Activated CD8-positive, alpha-beta memory T cell treated with anti-CD3 and anti-CD28 coated beads, Interleukin-2, amount 50 U/mL, for 1 hour (primary cell): Measurements from ENCODE around the gene AIPL1.

Experiments used
- DNase-seq: peaks from one replicate; pipeline ENCODE4 v3.0.0-alpha.2; 2020; ENCODE audit errors: extremely low read depth

The AIPL1 gene

DNA sequence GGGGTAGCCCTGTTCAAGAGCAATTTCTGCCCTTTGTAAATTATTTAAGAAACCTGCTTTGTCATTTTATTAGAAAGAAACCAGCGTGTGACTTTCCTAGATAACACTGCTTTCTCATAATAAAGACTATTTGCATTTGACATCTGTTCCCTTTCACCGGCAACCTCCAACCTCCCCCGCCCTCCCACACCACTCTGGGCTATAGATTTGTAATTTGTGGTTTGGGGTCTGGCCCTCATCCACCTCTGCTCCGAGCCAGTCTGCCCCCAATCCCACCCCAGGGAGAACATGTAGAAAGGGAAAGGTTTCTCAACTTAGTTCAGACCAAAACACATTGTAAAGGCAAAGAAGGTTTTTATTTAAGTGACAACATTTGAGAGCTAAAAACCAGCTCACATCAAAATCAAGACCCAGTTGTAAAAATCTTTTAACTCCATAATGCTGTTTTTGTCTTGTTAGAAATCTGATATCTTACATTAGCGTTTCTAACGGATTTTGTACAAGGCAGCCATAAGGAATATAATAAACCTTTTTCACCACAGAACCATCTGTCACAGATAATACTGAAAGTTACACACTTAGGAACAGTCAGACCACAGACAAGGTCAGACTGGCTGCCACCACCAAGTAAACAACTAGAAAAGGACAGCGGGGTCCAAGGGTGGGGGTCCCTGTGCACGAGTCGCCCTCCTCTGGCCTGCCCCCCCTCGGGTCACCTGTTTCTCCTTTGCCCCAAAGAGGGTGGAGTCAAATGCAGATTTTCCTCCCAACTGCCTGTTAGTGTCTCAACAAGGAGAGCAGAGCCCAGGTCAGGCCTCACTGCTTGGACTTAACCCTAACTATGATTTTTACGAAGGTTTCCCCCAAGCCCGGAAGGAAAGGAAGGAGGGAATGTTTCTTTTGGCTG, 16.3 kb upstream of the AIPL1 start:
- DNase-seq: no peak

DNA sequence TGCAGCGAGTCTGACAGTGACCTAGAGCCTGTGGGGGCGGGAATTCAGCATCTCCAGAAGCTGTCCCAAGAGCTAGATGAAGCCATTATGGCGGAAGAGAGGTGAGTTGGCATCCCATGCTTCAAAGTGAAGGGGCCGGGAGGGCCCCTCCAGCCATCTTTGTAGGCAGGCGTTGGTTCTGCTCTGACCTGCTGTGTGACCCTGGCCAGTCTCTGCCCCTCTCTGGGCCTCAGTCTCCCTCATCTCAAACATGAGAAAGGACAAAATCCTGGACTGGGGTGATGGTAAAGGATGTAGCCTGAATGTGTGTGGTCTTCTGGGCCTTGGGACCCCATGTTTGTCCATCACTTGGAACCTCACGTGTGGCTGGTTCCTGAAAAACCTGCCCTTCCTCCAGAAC, 14.4 kb upstream of the AIPL1 start:
- no peak for DNase-seq

DNA sequence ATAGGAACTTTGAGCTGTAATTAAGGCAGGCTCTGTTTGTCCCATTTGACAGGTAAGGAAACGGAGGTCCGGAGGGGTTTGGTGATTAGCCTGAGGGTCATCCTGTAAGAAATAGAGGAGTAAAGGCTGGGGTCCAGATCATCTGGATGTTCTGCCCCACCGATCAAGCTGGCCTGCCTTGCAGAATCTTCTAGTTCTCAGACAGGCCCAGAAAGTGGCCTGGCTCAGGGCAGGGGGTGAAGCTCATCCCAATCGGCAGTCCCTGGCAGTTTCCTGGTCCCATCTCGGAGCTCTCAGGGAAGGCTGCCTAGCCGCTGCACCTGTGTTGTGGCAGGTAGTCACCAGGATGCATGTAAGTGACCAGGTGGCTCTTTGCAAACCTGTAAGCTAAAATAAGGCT, 13.6 kb upstream of the AIPL1 start:
- no peak for DNase-seq

DNA sequence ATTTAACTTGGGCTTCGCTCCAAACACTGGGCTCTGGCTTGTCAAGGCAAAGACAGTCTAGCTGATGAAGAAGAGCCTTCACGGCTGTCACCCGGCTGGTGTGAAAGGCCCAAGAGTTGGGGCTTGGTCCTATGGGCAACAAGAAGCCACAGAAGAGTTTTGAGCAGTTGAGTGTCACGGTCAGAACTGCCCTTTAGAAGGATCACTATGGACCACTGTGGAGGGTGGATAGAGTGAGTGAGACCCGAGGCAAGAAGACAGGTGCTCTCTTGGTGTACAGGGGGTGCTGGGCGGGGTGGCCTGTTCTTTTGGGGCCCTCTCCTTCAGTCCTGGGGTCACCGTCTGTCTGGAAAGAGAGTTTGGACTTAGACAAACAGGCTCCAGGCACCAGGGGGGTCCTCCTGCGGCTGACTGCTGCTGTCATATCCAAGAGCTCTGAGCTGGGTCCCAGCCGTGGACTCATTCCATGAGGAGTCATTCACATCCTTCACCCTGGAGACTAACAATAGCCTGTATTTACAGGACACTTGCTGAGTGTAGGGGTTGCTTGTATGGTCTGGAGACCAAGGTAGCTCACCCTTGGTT, 11.7 kb upstream of the AIPL1 start:
- DNase-seq: no peak

DNA sequence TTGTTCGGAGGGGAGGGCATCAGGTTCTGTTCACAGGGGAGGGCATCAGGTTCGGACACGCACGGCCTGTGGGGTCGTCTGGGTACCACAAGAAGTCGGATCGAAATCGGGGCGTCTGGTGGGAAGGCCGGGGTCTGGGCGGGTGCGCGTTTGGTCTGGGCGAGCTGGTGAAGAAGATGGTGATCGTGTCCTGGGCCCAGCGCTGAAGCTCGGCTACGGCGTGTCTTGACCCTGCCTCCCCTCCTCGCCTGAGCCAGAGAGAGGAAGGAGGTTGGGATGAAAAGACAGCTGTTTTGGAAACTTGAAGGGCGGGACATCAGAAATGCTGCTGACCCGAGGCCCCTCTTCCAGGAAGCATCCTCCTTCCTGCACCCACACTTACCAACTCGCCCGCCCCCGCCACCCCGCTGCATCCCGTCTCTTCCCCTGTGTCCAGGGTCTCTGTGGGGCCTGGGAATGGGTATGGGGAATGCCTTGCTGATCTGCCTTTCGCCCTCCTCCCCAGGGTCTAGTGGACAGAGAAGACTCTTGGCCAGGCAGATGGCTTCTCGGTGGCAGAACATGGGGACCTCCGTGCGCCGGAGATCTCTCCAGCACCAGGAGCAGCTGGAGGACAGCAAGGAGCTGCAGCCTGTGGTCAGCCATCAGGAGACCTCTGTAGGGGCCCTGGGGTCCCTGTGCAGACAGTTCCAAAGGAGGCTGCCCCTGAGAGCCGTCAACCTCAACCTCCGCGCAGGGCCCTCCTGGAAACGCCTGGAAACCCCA, 9.8 kb upstream of the AIPL1 start:
- no peak for DNase-seq

DNA sequence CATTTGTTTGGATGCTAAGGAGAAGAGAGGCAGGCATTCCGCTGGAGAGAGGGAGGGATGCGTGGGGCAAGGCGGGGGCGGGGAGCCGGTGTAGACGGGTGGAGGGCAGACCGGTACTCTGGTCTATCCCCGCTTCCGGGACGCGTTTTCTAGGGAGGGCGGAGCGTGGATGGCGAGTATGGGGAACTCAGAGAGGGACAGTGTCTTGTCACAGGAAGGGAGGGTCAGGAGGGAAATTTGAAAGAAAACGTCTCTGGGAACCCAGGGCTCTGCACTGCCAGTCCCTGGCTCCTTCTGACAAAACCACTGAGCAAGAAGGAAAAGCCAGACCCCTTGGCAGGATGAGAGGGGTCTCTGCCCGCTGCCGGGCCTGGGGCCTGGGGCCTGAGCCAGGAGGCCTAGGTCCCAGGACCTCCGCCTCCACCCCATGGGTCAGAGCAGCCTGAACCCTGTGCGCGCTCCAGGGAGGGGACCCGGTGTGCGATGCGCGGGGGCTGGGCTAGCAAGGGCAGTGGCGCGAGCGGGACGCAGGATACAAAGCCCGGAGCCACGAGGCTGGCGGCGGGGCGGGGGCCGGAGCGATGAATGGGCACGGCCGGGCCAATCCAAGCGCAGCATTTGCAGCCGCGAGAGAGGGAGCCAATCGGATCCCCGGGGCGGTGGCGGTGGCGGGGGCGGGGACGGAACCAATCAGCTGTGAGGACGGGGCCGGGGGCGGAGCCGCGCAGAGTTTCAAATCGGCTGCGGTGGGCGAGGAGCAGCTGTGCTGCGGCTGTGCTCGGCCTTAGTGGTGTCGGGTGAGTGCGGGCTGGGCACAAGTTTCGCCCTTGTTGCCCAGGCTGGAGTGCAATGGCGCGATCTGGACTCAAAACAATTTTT, 9.0 kb upstream of the AIPL1 start, which contains the start of gene PIMREG:
PIMREG (plus strand) TSS at position 764 of the 879 bp plus-strand sequence. CDS start 656 bp downstream, outside the sequence.
- peak; percentile 65 for DNase-seq

DNA sequence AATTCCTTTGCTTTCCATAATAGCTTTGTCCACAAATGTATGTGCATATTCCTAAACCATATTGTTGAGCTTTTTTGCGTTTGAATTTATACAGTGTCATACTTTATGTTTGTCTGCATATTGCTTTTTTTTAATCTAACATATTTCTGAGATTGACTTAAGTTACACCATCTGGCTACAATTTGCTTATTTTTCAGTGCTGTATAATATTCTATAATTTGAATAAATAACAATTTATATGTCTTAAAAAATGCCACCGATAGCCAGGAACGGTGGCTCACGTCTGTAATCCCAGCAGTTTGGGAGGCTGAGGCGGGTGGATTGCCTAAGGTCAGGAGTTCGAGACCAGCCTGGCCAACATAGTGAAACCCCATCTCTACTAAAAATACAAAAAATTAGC, 7.9 kb upstream of the AIPL1 start:
- no peak for DNase-seq

DNA sequence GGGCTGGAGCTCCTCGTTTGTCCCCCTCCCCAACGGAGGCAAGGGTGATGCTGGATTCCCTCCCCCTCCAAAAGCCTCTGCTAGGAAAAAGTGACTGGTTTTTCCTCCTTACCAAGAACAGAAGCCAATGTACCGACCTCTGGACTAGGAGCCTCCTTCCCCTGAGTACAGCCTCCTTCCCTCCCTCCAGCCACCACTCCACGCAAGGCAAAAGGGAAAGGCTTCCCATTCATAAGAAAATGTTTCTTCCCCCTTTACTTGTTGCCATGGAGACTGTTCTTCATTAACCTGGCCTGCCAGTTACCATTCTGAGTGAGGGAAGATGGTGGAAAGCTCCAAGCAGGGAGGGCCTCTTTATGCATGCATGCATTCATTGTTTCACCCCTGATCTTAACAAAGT, 5.0 kb upstream of the AIPL1 start:
- no peak for DNase-seq

DNA sequence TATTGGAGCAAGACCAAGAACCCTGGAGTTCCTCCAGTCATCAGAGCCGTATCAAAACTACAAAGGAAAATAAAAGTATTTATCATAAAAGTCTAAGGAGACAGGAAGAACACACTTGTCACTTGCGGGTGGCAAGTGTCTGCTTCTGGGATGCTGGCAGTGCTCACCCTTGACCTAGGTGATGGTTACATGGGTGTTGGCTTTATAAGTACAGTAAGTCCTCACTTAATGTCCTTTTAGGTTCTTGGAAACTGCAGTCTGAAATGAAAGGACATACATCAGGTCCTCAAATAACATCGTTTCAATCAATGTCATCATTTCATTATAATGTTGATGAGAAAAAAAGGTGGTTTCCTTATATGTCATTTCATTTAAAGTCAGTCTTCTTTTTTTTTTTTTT, 3.0 kb upstream of the AIPL1 start:
- DNase-seq: no peak

DNA sequence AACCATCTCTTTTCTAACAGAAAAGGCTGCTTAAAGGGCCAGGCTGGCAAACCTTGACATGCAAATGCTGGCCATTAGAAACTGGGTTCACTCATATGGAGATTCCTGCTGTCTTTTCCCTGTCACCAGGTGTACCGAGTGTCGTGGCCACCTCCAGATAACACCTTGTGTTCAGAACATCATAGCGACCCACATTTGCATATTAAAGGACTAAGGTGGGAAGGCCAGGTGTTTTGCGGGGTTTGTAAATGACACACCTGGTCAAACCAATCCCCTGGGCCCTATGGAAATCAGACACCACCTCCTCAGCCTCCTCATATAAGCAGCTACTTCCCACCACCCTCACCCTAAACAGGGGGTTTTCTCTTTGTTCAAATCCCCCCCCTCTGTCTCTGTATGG, 2.5 kb upstream of the AIPL1 start:
- DNase-seq: no peak

DNA sequence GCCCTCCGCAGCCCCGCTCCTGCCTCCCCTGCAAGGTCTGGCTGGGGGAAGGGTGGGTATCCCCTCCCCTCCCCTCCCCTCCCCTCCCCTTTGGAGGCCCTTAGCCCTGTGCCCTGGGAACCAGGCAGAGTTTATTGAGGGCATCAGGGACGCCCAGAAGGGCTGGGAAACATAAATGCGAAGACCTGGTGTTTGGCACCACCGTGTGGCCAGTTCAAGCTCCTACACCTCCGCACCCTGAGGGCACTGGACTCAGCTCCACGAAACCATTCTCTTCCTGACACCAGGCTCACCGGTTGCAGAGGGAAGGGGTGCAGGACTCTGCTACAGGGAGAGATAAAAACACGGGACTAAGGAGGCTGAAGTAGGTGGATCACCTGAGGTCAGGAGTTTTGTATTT, 1.0 kb upstream of the AIPL1 start:
- DNase-seq: no peak

DNA sequence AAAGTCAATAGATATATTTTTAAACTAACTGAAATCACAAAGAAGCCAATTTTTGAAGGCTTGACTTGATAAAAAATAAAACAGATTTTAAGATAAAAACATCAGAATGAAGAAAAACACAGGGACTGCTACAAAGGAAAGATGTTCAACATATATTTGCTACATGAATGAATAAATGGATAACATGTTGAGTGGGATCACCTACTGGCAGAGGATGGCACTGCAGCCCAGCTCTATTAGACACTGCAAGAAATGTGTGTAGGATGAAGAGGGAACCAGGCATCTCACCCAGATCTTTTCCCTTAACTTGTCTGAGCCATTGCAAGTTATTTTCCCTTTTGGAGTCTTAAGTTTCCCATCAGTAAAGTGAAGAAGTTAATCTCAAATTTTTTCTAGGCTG, 4.2 kb downstream of the AIPL1 start:
- no peak for DNase-seq

DNA sequence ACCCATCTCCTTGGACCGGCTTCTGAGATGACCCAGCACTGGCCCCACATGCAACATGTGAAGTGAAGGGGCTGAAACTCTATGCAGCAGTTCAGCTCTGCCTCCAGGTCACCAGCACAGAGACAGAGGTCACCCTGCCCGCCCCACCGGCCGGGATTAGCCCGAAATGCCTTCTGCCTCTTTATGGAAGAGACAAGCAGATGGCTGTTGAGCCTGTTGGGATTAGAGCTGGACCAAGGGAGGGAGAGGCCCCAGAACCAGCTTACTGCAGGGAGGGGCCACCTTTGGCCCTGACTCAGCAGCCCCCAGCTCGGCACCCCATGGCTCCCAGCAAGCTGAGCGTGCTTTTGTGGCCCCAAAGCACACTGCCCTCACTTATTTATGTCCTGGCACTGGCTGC, 5.7 kb downstream of the AIPL1 start:
- no peak for DNase-seq

DNA sequence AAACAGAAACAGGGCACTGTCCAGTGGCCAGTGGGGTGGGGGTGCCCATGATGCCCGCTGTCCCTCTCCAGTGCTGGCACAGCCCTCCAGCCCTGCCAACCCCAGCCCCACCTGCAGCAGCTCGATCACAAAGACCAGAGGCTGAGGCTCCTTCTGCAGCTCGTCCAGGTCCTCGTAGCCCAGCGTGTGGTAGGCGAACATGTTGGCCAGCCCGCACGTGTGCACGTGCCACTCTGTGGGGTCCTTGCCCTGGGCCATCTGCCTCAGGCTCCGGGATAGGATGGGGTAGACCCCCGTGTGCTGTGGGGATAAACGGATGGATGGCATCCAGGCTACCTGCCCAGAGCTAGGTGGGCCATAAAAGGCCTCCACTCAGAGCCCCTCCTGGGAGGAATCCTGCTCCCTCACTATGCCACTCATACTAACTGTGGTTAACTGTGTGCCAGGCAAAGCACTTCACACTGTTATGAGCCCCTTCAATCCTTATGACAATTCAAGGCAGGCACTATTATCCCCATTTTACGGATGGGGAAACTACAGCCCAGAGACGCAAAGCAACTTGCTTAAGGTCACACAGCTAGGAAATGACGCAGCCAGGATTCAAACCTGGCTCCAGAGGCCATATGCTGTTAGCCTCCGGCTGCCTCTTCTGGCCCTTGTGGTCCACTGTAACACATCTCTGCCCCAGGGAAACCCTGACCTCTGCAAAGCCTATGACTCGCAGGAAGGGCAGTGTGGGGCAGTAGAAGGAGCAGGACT, 6.5 kb downstream of the AIPL1 start:
- no peak for DNase-seq

DNA sequence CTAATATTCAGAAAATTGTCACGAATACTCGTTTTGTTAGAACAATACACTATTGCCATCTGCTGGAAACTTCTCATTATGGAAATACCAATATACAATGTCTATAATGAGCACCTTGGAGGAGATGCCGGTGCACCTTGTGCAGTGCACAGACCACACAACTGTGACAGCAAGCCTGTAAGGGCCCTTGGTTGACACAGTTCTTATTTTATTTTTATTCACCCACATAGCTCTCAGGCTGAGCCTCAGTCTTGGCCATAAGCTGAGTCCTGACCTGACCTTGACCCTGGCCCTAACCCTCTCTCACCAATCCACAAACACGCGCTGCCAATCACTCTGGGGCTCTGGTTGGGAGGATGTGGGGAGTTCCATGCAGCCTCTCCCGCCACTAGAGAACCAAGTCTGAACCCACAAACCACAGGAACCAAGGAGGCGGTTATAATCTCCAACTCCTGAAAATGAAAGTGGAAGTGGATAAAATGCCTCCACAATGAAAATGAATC, 7.6 kb downstream of the AIPL1 start:
- DNase-seq: no peak

DNA sequence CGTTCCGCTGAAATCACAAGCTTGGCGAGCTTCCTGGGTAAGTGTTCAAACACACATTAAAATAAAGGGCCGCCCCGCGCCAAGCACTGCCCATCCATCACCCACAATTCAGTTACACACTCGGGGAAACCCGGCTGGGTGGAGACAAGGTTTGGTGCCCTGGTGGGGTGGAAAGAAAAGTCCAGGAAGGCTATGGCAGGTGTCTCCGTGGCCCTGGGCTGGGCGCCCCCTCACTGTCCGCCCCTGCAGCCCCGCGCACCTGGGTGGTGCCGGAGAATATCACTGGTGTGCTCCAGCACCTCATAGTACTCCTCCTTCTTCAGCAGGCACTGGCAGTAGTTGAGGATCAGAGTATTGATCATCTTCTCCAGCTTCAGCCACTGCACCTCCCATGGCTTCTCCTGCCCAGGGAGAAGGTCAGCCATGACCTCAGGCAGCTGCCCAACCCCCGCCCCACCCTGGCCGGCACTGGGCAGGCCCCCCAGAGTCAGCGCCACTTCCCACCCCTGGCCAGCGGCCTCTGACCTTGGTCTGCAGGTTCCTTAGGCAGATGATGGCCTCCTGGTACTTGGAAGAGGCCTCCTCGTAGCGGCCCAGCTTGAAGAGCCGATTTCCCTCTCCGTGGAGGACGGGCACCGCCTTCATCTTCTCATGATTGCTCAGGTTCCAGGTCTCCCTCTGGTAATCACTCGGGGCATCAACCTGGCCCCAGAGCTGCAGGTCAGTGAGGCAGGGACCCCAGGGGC, 8.4 kb downstream of the AIPL1 start:
- no peak for DNase-seq

DNA sequence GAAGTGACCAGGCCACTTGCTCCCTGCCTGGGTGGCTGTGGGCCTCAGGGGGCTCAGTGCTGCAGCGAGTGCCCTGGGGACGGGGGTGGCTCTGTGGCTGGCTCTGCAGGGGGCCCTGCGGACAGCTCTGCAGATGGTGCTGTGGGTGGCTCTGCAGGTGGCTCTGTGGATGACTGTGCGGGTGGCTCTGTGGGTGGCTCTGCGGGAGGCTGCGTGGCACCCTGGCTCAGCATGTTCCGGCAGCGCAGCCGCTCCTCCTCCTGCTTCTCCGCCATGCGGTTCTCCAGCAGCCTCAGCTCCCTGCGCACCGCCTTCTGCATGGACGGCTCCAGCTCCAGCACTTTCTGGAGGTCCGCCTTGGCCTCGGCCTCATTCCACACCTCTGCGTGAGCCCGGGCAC, 9.5 kb downstream of the AIPL1 start:
- DNase-seq: no peak

DNA sequence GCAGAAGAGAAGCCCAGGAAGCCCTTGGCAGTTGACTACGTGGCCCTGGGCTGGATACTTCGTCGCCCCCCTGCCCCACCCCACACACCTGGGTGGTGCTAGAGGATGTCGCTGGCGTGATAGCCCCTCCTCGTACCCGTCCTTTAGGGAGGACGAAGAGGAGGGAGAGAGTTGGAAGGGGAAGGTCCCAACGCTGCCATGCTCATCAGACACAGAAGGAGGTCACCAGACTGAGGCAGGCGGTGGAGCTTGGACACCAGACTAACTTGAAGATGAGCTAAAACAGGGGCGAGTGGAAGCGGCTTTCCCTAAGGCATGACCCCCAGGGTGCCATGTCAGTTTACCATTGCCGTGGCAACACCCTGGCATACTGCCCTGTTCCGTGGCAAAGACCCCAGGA, 11.0 kb downstream of the AIPL1 start:
- no peak for DNase-seq

DNA sequence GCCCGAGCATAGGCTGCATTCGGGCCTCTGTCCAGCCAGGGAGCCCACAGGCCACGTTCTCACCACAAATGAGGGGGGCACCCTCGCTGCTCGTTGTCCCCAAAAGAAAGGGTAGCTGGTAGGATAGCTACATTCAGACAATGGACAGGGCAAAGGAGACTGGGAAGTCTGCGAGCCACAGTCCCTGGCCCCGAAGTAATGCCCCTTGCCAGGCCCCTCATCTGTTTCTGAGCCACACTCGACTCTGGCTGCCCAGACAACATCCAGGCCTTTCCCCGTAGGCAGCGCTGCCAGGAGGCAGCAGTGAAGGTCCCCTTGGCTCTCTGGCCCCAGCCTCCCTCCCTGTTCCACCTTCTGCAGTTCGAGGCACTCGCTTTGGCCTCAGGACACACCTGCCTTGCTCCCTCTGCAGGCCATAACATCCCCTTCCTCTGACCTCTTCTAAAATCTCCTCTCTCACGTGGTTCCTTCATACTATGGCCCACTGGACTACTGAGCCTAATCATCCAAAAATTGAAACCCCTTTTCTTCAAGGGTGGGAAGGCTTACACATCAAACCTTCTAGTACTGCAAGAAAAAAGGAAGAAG, 12.2 kb downstream of the AIPL1 start:
- DNase-seq: no peak
